A549 (cell line): ENCODE results near the gene POLR3F. TPM values are rescaled to one million over a fixed set of nuclear protein-coding genes. Genes with fewer than 3 reads are reported as not detected.
"Not testable (repeated sequence)": the region's sequence is repeated elsewhere in the genome, so short reads cannot be mapped to it uniquely, and the experiment has no call there.

Experiments
- ATAC-seq, 2 experiments: fragments of 200-7000 bp in 1 of 2; fragments of >200 bp in 1 of 2; cut with Nextera tagmentation in 1 of 2; cut with Tn5 transposase in 1 of 2; 3 replicates each; pipeline versions ENCODE4 v1.8.0 to v1.9.1; 2018 to 2020; ENCODE audit warnings: mild to moderate bottlenecking in 1 of 2, moderate library complexity in 1 of 2
- CTCF ChIA-PET: fragments of 300-600 bp; sonication (Branson Sonifier 250); formaldehyde crosslinking; extraction: SDS; loops from one replicate; lab custom pipeline; 2021; ENCODE audit warnings: antibody characterized with exemption, inconsistent platforms; lab: Yijun Ruan, JAX
- POLR2A ChIA-PET: fragments of 350-600 bp; formaldehyde crosslinking; extraction: SDS; loops from one replicate; lab custom pipeline; 2021; ENCODE audit warnings: antibody characterized with exemption, inconsistent platforms; lab: Yijun Ruan, JAX
- DNase-seq, 2 experiments: peaks; one replicate each; pipeline versions ENCODE4 v3.0.0 to v3.0.0-alpha.2; 2011 to 2016; ENCODE audit warnings: low read depth in 1 of 2, low spot score in 1 of 2
- FAIRE-seq: peaks from 2 replicates; lab custom pipeline; 2011; peaks lifted over from hg19 to GRCh38; lab: Jason Lieb, UNC
- H3K27ac ChIP-seq, 2 experiments: fragments of >200 bp; sonication (Bioruptor Twin); formaldehyde crosslinking; 3 replicates each; pipeline ENCODE4 v1.5.1; 2016 to 2017
- H3K4me1 ChIP-seq: fragments of >200 bp; sonication (Bioruptor Twin); formaldehyde crosslinking; 3 replicates; pipeline ENCODE4 v1.6.1; 2016
- H3K4me2 ChIP-seq: fragments of >200 bp; sonication (Bioruptor Twin); formaldehyde crosslinking; 3 replicates; pipeline ENCODE4 v1.6.1; 2016
- H3K4me3 ChIP-seq: fragments of >200 bp; sonication (Bioruptor Twin); formaldehyde crosslinking; 3 replicates; pipeline ENCODE4 v1.5.1; 2016
- H3K9me3 ChIP-seq: fragments of >200 bp; sonication (Bioruptor Twin); formaldehyde crosslinking; 3 replicates; pipeline ENCODE4 v1.6.1; 2016
- BCL3 ChIP-seq: fragments of >200 bp; sonication (Bioruptor Twin); formaldehyde crosslinking; IDR thresholded peaks from 3 replicates; pipeline ENCODE4 v1.6.1; 2016
- BHLHE40 ChIP-seq: IDR thresholded peaks from 2 replicates; pipeline ENCODE4 v1.6.1; 2012; ENCODE audit warnings: low read depth, low read length, inconsistent platforms
- CHD2 ChIP-seq: fragments of 150-350 bp; IDR thresholded peaks from 2 replicates; pipeline ENCODE4 v1.6.1; 2014; ENCODE audit warnings: low read length; ENCODE audit not compliant: partially characterized antibody
- EHF ChIP-seq: fragments of 250-450 bp; sonication (Bioruptor Pico); IDR thresholded peaks from 2 replicates; pipeline ENCODE4 v1.5.0; 2020; ENCODE audit warnings: mild to moderate bottlenecking
- FOSL2 ChIP-seq, 2 experiments: fragments of 450-650 bp in 1 of 2; fragments of >200 bp in 1 of 2; sonication (Bioruptor Twin) in 1 of 2; formaldehyde crosslinking; IDR thresholded peaks; 2 replicates each; pipeline versions ENCODE4 v1.5.0 to v1.6.1; 2016 to 2020; ENCODE audit warnings: mild to moderate bottlenecking in 1 of 2, moderate library complexity in 1 of 2
- HDAC2 ChIP-seq: fragments of 200-600 bp; sonication (generic); IDR thresholded peaks from 2 replicates; pipeline ENCODE4 v1.6.1; 2016
- JUN ChIP-seq, 2 experiments: fragments of >200 bp; sonication (Bioruptor Twin); formaldehyde crosslinking; IDR thresholded peaks; 2 replicates in 1 of 2; 3 replicates in 1 of 2; pipeline ENCODE4 v1.6.1; 2016 to 2017
- PBX3 ChIP-seq: IDR thresholded peaks from 2 replicates; pipeline ENCODE4 v1.6.1; 2012
- PHF8 ChIP-seq: fragments of 200-600 bp; sonication (generic); IDR thresholded peaks from 2 replicates; pipeline ENCODE4 v1.6.1; 2016; ENCODE audit warnings: low read depth, mild to moderate bottlenecking, antibody characterized with exemption, moderate library complexity, borderline replicate concordance
- POLR2A ChIP-seq: IDR thresholded peaks from 2 replicates; pipeline ENCODE4 v1.6.1; 2012; ENCODE audit warnings: mild to moderate bottlenecking, low read length
- RARB ChIP-seq: fragments of 250-450 bp; sonication (Bioruptor Pico); IDR thresholded peaks from 2 replicates; pipeline ENCODE4 v1.8.0; 2021; ENCODE audit warnings: mild to moderate bottlenecking, moderate library complexity
- REST ChIP-seq: fragments of 200-600 bp; sonication (generic); IDR thresholded peaks from 2 replicates; pipeline ENCODE4 v1.6.1; 2016; ENCODE audit warnings: antibody characterized with exemption, mild to moderate bottlenecking, moderate library complexity
- RFX5 ChIP-seq: fragments of 450-650 bp; IDR thresholded peaks from 2 replicates; pipeline ENCODE4 v1.7.1; 2014; ENCODE audit warnings: antibody characterized with exemption, mild to moderate bottlenecking, moderate library complexity
- SREBF2 ChIP-seq: fragments of 450-650 bp; IDR thresholded peaks from 2 replicates; pipeline ENCODE4 v1.6.1; 2014; ENCODE audit warnings: mild to moderate bottlenecking, moderate library complexity
- TFCP2L1 ChIP-seq: fragments of 250-450 bp; sonication (Bioruptor Pico); IDR thresholded peaks from 2 replicates; pipeline ENCODE4 v1.5.0; 2021; ENCODE audit warnings: mild to moderate bottlenecking
- ZFP36 ChIP-seq: fragments of 450-650 bp; IDR thresholded peaks from 2 replicates; pipeline ENCODE4 v1.6.1; 2014; ENCODE audit warnings: borderline replicate concordance; ENCODE audit not compliant: partially characterized antibody
- WGBS: methylation state at CpG from one replicate; pipeline ENCODE4 v1.1.6; 2017; ENCODE audit errors: missing lambda C conversion rate; 5-methylcytosine and 5-hydroxymethylcytosine counted together
- polyA plus RNA-seq, 4 experiments: library from polyadenylated mRNA; depleted of rRNA in 3 of 4; stranded (reverse); fragments of >200 nt; fragmentation: RNase III in 1 of 4; extraction: RNeasy Plus Mini Kit Qiagen cat#74134 plus additional on column Dnase treatment in 1 of 4; gene quantifications; 2 replicates in 3 of 4; 3 replicates in 1 of 4; pipeline ENCODE4 v1.2.3, GENCODE V29; 2011 to 2017
- TF ChIP-seq, protein P1 (sequence below): IDR thresholded peaks from 2 replicates; pipeline ENCODE4 v1.6.1; 2012

POLR3F gene
- polyA plus RNA-seq, 2 of the 4 experiments (the other 2 are of a cell fraction), result 20.7 to 22.6 TPM

GRCh38 chr20:18496740-18497592 lies 29.8 kb downstream of the POLR3F start, which contains the start of gene RBBP9:
RBBP9 (minus strand) TSS chr20:18497225; CDS start chr20:18497167, 58 bp downstream.
- ATAC-seq (peak; percentile 100), DNase-seq (peak; percentile 86 to 88), FAIRE-seq (no peak)
- POLR2A ChIA-PET, result interaction anchor here (0.8 to 4.7 kb wide), 7 partner anchors 10 to 88 kb away, joined by 3 to 75 read pairs (median 3); partner anchors contain the start of genes DZANK1, POLR3F and SEC23B
- CTCF ChIA-PET, result interaction anchor here (0.9 to 2.8 kb wide), 6 partner anchors 10 to 968 kb away, joined by 3 to 15 read pairs (median 4); partner anchors contain the start of gene SEC23B
- H3K9me3 ChIP-seq, result no peaks in the 10 kb centered on the region
- peak within 1 kb of the TSS; percentile 70 for H3K4me3 ChIP-seq
- peak within 1 kb of the TSS; percentile 87 for H3K4me2 ChIP-seq
- TF ChIP-seq PHF8 (0 out of 2 replicates have a peak, but pooled peaks have one; percentile 28), POLR2A (peak; percentile 92), HDAC2 (no peak), JUN (IDR thresholded peaks at IDR 0.05) (peak; percentile 45 to 76; a peak in 2 of 5 replicates), CHD2 (no peak), BCL3 (peak; percentile 48; the same call in 1 of the 3 replicates), SREBF2 (no peak), PBX3 (0 out of 2 replicates have a peak, but pooled peaks have one; percentile 12), BHLHE40 (no peak)
- TF ChIP-seq, protein P1, sequence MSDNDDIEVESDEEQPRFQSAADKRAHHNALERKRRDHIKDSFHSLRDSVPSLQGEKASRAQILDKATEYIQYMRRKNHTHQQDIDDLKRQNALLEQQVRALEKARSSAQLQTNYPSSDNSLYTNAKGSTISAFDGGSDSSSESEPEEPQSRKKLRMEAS, result peak; percentile 72
- peak within 1 kb of the TSS; percentile 82 to 87 for H3K27ac ChIP-seq
- peaks cover 12% of the 10 kb centered on the region for H3K4me1 ChIP-seq
- 5% methylated on average over 28 of the region's 31 CpGs for WGBS

- Histone ChIP-seq H3K9me3 (no peaks in the 10 kb centered on the region), H3K4me2 (peak overlapping the region; percentile 87), H3K4me3 (no peak overlapping the region), H3K27ac (peak overlapping the region; percentile 82 to 87; a peak in 4 of 6 replicates), H3K4me1 (peaks cover 12% of the 10 kb centered on the region)
- FAIRE-seq, result no peak
- ChIA-PET CTCF (interaction anchor here (0.9 to 2.8 kb wide), 3 partner anchors 9 to 34 kb away, joined by 3 to 15 read pairs (median 6); partner anchors contain the start of gene SEC23B), POLR2A (interaction anchor here (0.8 to 4.7 kb wide), 7 partner anchors 10 to 87 kb away, joined by 3 to 75 read pairs (median 3); partner anchors contain the start of genes DZANK1, POLR3F and SEC23B)
- no peak for DNase-seq
- 94% methylated on average over 3 of the region's 3 CpGs for WGBS
- TF ChIP-seq ZFP36 (no peak), RFX5 (no peak)
- no peak for ATAC-seq
Observed at GRCh38 chr20:18497603-18498002, 30.4 kb downstream of the POLR3F start.

DNA sequence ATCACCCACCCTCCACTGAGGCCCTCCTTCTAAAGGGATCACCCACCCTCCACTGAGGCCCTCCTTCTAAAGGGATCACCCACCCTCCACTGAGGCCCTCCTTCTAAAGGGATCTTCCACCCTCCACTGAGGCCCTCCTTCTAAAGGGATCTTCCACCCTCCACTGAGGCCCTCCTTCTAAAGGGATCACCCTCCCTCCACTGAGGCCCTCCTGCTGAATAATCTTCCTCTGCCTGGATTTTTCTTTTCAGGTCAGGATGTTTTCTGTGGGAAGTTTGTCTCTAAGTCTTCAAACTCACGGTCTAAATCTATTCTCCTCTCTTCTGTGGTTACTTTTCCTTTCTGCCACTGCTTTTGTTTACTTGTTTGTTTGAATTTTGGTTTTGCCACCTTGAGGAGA lies 34.5 kb downstream of the POLR3F start:
- H3K4me3 ChIP-seq, H3K4me1 ChIP-seq, DNase-seq, FAIRE-seq, CTCF ChIA-PET, H3K27ac ChIP-seq, ATAC-seq, H3K9me3 ChIP-seq, H3K4me2 ChIP-seq: not testable (repeated sequence)
- POLR2A ChIA-PET, result interaction anchor here (1.6 kb wide), 1 partner anchor 35 kb away, joined by 4 read pairs; the partner anchor contains the start of genes DZANK1 and POLR3F
- 45% methylated on average over 1 of the region's 1 CpG for WGBS

DNA sequence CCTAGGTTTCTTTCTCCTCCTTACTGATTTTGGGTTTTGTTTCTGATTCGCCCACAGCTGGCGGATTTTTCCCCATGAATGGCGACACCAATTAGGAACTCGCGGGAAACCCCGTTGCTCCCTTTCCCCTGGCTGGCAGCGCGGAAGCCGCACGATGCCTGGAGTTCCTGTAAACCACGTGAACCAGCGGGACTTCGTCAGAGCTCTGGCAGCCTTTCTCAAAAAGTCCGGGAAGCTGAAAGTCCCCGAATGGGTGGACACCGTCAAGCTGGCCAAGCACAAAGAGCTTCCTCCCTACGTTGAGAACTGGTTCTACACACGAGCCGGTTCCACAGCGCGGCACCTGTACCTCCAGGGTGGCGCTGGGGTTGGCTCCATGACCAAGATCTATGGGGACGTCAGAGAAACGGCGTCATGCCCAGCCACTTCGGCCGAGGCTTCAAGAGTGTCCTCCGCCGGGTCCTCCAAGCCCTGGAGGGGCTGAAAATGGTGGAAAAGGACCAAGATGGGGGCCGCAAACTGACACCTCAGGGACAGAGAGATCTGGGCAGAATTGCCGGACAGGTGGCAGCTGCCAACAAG lies 37.4 kb downstream of the POLR3F start:
- 76% methylated on average over 31 of the region's 31 CpGs for WGBS
- H3K27ac ChIP-seq, result no peak overlapping the region
- no peak for FAIRE-seq
- peaks cover 14% of the 10 kb centered on the region; the same call in 2 of the 3 replicates for H3K4me1 ChIP-seq
- H3K4me2 ChIP-seq, result no peak overlapping the region
- H3K9me3 ChIP-seq, result no peaks in the 10 kb centered on the region
- POLR2A ChIA-PET, result no interaction called here
- CTCF ChIA-PET, result interaction anchor here (0.8 to 3.7 kb wide), 3 partner anchors 8 to 27 kb away, joined by 3 to 15 read pairs (median 3); partner anchors contain the start of gene RBBP9
- H3K4me3 ChIP-seq, result no peak overlapping the region
- no peak for DNase-seq
- no peak for ATAC-seq
- TF ChIP-seq EHF (CRISPR knock-in tag) (no peak), HDAC2 (no peak), REST (no peak), FOSL2 (IDR thresholded peaks at IDR 0.05) (no peak), FOSL2 (CRISPR knock-in tag; IDR thresholded peaks at IDR 0.05) (no peak), RARB (CRISPR knock-in tag) (no peak), TFCP2L1 (no peak), BCL3 (no peak)
- TF ChIP-seq, protein P1, result no peak
